HG03442 (cell line): Measurements from ENCODE around the gene HTRA2.
"Not testable (repeated sequence)": the region's sequence is repeated elsewhere in the genome, so short reads cannot be mapped to it uniquely, and the experiment has no call there.

Source experiments
- ATAC-seq: cut with Tn5 transposase; IDR thresholded peaks from one replicate; pipeline ENCODE4 v1.9.1; 2021; ENCODE audit warnings: mild to moderate bottlenecking, moderate library complexity; ENCODE audit not compliant: unreplicated experiment

HTRA2 gene

GRCh38 chr2:74529357-74530238, at the start of gene HTRA2, which contains the start of gene AUP1:
Gene HTRA2, plus strand, starts transcription at chr2:74529933. Its CDS starts 74 bp downstream, at chr2:74530007.
Gene AUP1, minus strand, starts transcription at chr2:74529706. Its CDS starts 77 bp downstream, at chr2:74529629.
- ATAC-seq: peak; percentile 78

DNA sequence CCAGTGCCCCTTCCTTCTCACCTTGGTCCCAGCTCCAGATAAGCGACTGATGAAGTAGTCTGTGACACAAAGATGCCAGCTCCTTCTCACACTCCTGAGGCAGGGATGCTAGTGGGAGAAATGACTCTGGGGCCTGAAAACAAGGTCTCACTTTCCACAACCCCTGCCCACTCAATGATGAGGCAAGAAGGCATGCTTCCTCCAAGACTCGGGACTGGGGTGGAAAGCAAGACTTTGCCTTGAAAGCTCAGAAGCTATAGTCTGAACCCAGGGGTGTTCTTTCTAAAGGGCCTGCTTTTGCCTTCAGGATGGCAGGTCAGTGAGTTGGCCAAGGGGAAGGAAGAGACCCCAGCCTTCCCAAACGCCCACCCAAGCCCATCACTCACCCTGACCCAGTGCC, 48.3 kb upstream of the HTRA2 start:
- no peak for ATAC-seq

DNA sequence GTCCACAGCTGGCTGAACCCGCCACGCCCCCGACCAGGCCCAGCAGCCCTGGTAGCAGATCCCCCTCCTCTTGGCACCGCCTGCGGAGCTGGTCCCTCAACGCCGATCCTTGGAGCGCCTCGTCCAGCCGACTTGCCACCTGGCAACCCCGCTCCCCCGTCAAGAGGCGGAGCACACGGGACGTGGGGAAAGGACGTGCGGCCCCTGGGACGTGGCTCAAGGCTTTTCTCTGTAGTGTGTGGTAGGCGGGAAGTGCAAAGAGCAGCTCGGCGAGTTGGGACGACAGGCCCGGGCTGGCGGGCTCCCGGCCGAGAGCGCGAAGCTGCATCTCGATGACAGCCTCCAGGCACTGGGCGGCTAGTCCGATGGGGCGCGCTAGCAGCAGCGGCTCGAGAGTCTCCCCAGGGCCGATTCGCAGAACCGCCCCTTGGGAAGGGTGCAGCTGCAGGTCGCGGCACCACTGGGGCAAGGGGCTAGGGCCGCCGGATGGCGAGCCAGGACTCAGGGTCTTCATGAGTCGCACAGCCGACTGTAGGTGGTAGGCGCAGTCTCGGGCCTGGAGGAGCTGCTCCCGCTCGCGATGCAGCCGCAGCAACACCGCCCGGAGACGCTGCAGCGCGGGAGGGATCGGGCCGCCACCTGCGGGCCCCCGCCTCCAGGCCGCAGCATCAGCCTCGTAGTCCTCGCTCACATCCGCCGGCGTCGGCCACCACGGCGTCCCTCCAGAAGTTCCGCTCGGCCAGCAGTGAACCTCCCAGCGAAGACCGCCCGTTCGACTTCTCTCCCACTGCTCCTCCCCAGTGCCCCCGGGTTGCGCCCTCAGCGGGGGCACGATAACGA, 47.6 kb upstream of the HTRA2 start:
- ATAC-seq: peak; percentile 34

DNA sequence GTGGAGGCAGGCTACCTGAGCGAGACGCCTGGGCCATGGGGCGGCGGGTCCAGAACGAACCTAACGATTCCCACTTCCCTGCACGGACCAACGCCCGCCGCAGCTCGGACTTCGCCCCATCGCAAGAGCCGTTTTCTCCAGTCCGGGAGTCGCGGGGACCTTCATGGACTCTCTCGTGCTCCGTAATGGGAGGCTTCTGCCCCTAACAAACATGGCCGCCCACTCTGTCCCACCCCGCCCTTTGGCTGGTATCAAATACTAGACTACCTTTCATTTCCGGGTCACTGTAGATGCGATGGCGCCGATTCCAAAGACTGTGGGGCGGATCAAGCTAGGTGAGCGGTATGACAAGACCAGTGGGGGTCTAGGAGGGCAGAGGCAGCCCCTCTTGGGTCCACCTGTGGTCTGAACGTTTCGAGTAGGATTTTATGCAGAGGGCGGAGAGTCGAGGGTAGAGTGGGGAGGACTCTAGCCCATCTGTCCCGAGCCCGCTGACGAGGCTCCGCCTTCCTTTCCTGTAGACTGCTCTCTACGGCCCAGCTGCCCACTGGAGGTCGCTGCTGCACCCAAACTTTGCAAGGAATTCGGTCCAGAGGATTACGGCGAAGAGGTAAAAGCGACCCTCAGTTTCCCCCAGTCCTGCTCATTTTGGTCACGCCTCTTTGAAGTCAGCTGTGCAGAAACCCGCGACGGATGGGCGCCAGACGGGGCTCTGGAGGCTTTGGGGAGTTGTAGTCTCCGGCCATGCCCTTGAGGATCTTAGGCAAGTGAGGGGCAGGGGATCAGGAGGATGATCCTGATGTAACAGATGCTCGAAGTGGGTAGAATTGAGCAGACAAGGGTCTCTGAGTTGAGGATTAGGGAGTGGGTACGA, 46.7 kb upstream of the HTRA2 start, which contains the start of the genes CCDC142 and TTC31:
CCDC142 (minus strand) TSS at position 198 of the 874 bp plus-strand sequence; CDS start at position 37, 161 bp downstream.
TTC31 (plus strand) TSS at position 281 of the 874 bp plus-strand sequence; CDS start at position 296, 15 bp downstream.
- ATAC-seq: peak; percentile 84

DNA sequence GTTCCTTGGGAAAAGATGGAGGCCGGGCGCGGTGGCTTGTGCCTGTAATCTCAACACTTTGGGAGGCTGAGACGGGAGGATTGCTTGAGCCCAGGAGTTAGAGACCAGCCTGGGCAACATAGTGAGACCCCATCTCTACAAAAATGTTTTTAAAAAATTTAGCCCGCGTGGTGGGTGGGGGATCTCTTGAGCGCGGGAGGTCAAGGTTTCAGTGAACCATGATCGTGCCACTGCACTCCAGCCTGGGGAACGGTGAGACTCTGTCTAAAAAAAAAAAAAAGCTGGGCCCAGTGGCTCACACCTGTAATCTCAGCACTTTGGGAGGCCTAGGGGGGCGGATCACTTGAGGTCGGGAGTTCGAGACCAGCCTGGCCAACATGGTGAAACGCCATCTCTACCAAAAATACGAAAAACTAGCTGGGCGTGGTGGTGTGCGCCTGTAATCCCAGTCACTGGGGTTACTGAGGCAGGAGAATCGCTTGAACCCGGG, 46.0 kb upstream of the HTRA2 start:
- ATAC-seq: not testable (repeated sequence)

- ATAC-seq: no peak
Measured at GRCh38 chr2:74486141-74486540, 43.6 kb upstream of the HTRA2 start.

GRCh38 chr2:74488643-74489481, 40.9 kb upstream of the HTRA2 start:
- ATAC-seq: no peak

- no peak for ATAC-seq
Measured at GRCh38 chr2:74489906-74490305, 39.8 kb upstream of the HTRA2 start.

GRCh38 chr2:74491648-74492544, 37.8 kb upstream of the HTRA2 start:
- ATAC-seq: no peak

DNA sequence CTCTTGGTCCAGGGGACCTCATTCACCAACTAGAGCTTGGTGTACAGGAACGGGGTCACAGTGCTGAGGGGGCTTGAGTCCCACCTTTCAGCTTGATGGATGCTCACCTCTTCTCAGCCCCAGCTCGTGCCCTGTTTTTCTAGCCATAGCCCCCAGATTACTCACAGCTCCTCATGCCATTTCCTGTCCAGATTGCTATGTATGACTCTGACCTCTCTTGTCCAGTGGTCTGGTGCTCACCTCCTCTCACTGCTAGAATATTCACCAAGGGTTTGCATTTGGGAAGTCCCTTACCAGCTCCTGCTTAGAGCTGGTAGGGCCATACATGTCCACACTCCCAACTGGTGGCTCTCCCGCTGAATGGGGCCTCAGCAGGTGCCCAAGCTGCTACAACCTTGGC, 36.2 kb upstream of the HTRA2 start:
- ATAC-seq: no peak

GRCh38 chr2:74495440-74495839, 34.3 kb upstream of the HTRA2 start:
- no peak for ATAC-seq

GRCh38 chr2:74496997-74497776, 32.5 kb upstream of the HTRA2 start:
- no peak for ATAC-seq

GRCh38 chr2:74497777-74498499, 31.8 kb upstream of the HTRA2 start:
- ATAC-seq: no peak

DNA sequence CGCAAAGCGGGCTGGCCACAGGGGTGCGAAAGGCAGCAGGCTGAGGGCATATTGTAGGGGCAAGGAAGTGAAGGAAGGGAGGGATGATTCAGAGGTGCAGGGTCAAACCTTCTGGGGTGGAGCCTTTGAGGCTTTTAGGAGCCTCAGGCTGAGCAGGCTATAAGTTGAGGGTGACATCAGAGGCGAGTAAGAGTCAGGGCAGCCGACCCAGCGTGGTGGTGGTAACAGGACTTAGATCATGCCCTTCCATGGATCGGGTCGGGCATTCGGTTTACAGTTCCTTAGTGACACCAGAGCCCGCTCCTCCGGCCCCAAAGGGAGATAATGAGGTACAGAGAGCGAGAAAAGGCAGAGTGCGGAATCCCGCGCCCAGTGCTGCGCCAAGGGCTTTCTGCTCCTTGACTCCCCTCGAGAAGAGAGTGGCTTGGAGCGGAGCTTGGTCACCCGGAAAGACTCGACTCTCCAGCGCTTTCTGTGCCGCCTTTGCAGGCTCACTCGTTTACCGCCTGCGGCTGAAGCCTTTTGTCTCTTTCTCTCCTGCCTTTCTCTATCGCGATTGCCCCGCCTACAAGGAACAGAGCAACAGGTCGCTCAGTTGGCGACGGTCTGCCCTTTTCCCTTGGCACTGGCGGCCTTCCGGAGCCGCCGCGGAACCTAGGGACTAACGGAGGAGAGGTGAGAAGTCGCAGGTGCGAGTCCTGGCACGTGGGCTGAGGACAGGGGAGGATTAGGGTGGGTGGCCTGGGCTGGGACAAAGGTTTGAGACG, 31.1 kb upstream of the HTRA2 start:
- no peak for ATAC-seq

GRCh38 chr2:74499267-74499939, 30.3 kb upstream of the HTRA2 start, which contains the start of gene LBX2:
Gene LBX2, minus strand, starts transcription at chr2:74499603. Its CDS starts 66 bp downstream, at chr2:74499537.
- no peak for ATAC-seq
